Caco-2 (cell line): Measurements from ENCODE around the gene SCAF4. TPM values are rescaled to one million over a fixed set of nuclear protein-coding genes. Genes with fewer than 3 reads are reported as not detected.

ENCODE experiments used
- BruUV-seq: library from RNA; stranded (reverse); fragments of 400-500 nt; replicated peaks from 2 replicates; lab custom pipeline; 2021; lab: Mats Ljungman, UMichigan
- CTCF ChIA-PET: fragments of 300-600 bp; sonication (Branson Sonifier 250); formaldehyde crosslinking; loops from one replicate; lab custom pipeline; 2022; ENCODE audit warnings: antibody characterized with exemption; lab: Charles Lee
- POLR2A ChIA-PET: fragments of 300-600 bp; sonication (Branson Sonifier 250); formaldehyde crosslinking; loops from one replicate; lab custom pipeline; 2022; ENCODE audit warnings: antibody characterized with exemption; lab: Charles Lee
- DNase-seq, 2 experiments: peaks; one replicate each; pipeline versions ENCODE4 v3.0.0 to v3.0.0-alpha.2; 2020 to 2022
- H3K27me3 ChIP-seq: replicated peaks from 2 replicates; pipeline ENCODE4 v1.6.0; 2011; ENCODE audit warnings: low read length; ENCODE audit not compliant: control insufficient read depth, insufficient read depth
- H3K36me3 ChIP-seq: 2 replicates; pipeline ENCODE4 v1.5.1; 2011; ENCODE audit warnings: low read length; ENCODE audit not compliant: control insufficient read depth, insufficient read depth
- H3K4me1 ChIP-seq: fragments of 250-450 bp; sonication (Bioruptor Pico); 2 replicates; pipeline ENCODE4 v1.5.1; 2020; ENCODE audit warnings: mild to moderate bottlenecking
- H3K4me3 ChIP-seq: 2 replicates; pipeline ENCODE4 v1.5.1; 2011; ENCODE audit warnings: low read depth, mild to moderate bottlenecking, control low read depth, low read length
- H3K9me3 ChIP-seq: fragments of 250-450 bp; sonication (Bioruptor Pico); 2 replicates; pipeline ENCODE4 v1.5.1; 2020; ENCODE audit warnings: mild to moderate bottlenecking, moderate library complexity
- H3K27ac Mint-ChIP-seq: one replicate; pipeline ENCODE4 v1.8.0; 2022; ENCODE audit warnings: mixed read lengths; ENCODE audit not compliant: unreplicated experiment
- H3K27me3 Mint-ChIP-seq: one replicate; pipeline ENCODE4 v1.8.0; 2022; ENCODE audit warnings: mixed read lengths; ENCODE audit not compliant: insufficient read depth, unreplicated experiment
- H3K36me3 Mint-ChIP-seq: one replicate; pipeline ENCODE4 v1.8.0; 2022; ENCODE audit warnings: mild to moderate bottlenecking, mixed read lengths; ENCODE audit not compliant: insufficient read depth, unreplicated experiment
- H3K4me1 Mint-ChIP-seq: one replicate; pipeline ENCODE4 v1.8.0; 2022; ENCODE audit warnings: low read depth, mixed read lengths; ENCODE audit not compliant: unreplicated experiment
- H3K4me3 Mint-ChIP-seq: one replicate; pipeline ENCODE4 v1.8.0; 2022; ENCODE audit warnings: mild to moderate bottlenecking, moderate library complexity, mixed read lengths; ENCODE audit not compliant: unreplicated experiment
- H3K9me3 Mint-ChIP-seq: one replicate; pipeline ENCODE4 v1.8.0; 2022; ENCODE audit warnings: mixed read lengths; ENCODE audit not compliant: unreplicated experiment
- intact Hi-C: fragments of 100-400 bp; cut with micrococcal nuclease; formaldehyde crosslinking; loops from one replicate; pipeline ENCODE4 v1.10.0; 2022; ENCODE audit not compliant: unreplicated experiment
- total RNA-seq: library from RNA; stranded (reverse); gene quantifications from 2 replicates; pipeline ENCODE4 v1.2.3, GENCODE V29; 2022
- TF ChIP-seq, protein P1 (sequence below), 2 experiments: fragments of 200-600 bp in 1 of 2; IDR thresholded peaks; 1 replicate in 1 of 2; 2 replicates in 1 of 2; pipeline versions ENCODE4 v1.5.1 to v1.8.0; 2011 to 2022; ENCODE audit warnings: antibody characterized with exemption in 1 of 2, control low read depth in 1 of 2, inconsistent platforms in 1 of 2, low read depth in 1 of 2, low read length in 1 of 2, mild to moderate bottlenecking in 1 of 2, moderate library complexity in 1 of 2; ENCODE audit not compliant: insufficient read depth in 1 of 2, severe bottlenecking in 1 of 2, unreplicated experiment in 1 of 2

Gene SCAF4
- total RNA-seq, 1 experiment from 2014 or later, result 50.2 TPM

DNA sequence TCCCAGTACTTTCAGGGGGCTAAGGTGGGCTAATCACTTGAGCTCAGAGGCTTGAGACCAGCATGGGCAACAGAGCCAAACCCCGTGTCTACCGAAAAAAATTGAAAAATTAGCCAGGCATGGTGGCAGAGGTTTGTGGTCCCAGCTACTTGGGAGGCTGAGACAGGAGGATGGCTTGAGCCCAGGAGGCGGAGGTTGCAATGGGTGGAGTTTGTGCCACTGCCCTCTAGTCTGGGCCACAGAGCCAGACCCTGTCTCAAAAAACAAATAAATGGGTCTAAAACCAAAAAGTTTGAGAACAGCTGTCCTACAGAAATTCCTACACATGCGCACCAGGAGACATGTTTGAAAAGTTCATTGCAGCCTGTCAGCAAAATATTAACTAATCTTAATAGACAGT, 5.5 kb downstream of the SCAF4 start:
- Histone ChIP-seq H3K4me3 (no peak overlapping the region), H3K9me3 (no peaks in the 10 kb centered on the region), H3K4me1 (peaks cover 18% of the 10 kb centered on the region; the same call in 1 of the 2 replicates), H3K27me3 (no peaks in the 10 kb centered on the region), H3K36me3 (no peaks in the 10 kb centered on the region)
- intact Hi-C loops, result no loop called here
- Mint-ChIP-seq H3K27me3 (no peaks in the 10 kb centered on the region), H3K9me3 (no peaks in the 10 kb centered on the region), H3K27ac (no peak overlapping the region), H3K4me1 (peaks cover 8% of the 10 kb centered on the region), H3K4me3 (no peak overlapping the region), H3K36me3 (peaks cover 16% of the 10 kb centered on the region)
- TF ChIP-seq, protein P1, sequence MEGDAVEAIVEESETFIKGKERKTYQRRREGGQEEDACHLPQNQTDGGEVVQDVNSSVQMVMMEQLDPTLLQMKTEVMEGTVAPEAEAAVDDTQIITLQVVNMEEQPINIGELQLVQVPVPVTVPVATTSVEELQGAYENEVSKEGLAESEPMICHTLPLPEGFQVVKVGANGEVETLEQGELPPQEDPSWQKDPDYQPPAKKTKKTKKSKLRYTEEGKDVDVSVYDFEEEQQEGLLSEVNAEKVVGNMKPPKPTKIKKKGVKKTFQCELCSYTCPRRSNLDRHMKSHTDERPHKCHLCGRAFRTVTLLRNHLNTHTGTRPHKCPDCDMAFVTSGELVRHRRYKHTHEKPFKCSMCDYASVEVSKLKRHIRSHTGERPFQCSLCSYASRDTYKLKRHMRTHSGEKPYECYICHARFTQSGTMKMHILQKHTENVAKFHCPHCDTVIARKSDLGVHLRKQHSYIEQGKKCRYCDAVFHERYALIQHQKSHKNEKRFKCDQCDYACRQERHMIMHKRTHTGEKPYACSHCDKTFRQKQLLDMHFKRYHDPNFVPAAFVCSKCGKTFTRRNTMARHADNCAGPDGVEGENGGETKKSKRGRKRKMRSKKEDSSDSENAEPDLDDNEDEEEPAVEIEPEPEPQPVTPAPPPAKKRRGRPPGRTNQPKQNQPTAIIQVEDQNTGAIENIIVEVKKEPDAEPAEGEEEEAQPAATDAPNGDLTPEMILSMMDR (IDR thresholded peaks at IDR 0.05; ENCODE audit: insufficient read depth in 1 of 2, low read depth in 1 of 2, low read length in 1 of 2, severe bottlenecking in 1 of 2, unreplicated experiment in 1 of 2), result no peak
- no peak for DNase-seq
- CTCF ChIA-PET, result no interaction called here
- BruUV-seq, result no TSS peak
- POLR2A ChIA-PET, result no interaction called here

DNA sequence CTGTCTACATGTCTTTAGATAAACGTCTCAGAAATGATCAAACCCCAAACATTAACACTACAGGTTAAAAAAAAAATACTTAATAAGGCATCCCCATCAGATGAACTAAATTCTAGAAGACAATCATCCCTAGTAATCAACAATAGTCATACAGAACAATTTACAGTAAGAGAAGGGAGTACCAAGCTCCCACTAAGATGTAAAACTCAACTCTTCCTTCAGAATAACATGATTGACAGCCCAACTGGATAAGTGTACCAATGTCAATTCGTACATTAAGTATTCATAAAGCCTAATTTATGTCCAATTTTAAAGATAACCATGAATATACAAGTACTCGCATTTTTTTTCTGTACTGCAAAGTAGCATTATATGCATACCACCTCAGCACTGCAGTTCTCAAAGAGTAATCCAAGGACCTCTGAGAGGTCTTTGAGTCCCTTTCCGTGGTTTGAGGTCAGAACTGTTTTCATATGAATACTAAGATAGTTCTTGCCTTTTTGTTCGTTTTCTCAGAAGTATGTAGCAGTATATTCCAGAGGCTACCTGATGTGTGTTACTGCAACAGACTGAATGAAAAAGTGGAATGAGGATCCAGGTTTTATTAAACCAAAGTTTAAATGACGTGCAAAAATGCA, 6.6 kb downstream of the SCAF4 start:
- ChIA-PET POLR2A (no interaction called here), CTCF (no interaction called here)
- Mint-ChIP-seq H3K4me3 (no peak overlapping the region), H3K27ac (no peak overlapping the region), H3K36me3 (peaks cover 16% of the 10 kb centered on the region), H3K9me3 (no peaks in the 10 kb centered on the region), H3K27me3 (no peaks in the 10 kb centered on the region), H3K4me1 (peaks cover 18% of the 10 kb centered on the region)
- BruUV-seq, result no TSS peak
- Histone ChIP-seq H3K27me3 (no peaks in the 10 kb centered on the region), H3K36me3 (no peaks in the 10 kb centered on the region), H3K9me3 (no peaks in the 10 kb centered on the region), H3K4me1 (peaks cover 21% of the 10 kb centered on the region; the same call in 1 of the 2 replicates), H3K4me3 (no peak overlapping the region)
- TF ChIP-seq, protein P1 (IDR thresholded peaks at IDR 0.05; ENCODE audit: insufficient read depth in 1 of 2, low read depth in 1 of 2, low read length in 1 of 2, severe bottlenecking in 1 of 2, unreplicated experiment in 1 of 2), result no peak
- no peak for DNase-seq
- intact Hi-C loops, result no loop called here

DNA sequence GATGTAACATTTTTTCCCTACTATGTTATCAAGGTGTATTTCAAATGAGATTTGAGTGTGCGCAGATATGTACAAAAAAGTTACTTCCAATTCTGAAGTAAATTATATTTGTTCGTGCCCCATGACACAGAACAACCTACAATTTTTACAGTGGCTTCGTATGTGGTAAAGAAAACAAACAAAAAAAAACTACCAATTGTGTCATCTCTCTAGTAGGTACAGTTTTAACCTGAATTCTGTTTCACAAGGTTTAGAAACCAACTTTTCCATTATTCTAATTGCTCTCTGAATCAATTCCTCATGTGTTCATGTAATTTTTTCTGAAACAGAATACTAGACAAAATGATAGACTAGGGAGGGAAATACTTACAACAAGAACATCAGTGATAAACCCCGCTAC, 7.4 kb downstream of the SCAF4 start:
- Mint-ChIP-seq H3K27ac (no peak overlapping the region), H3K4me1 (peaks cover 19% of the 10 kb centered on the region), H3K27me3 (no peaks in the 10 kb centered on the region), H3K36me3 (peaks cover 20% of the 10 kb centered on the region), H3K4me3 (no peak overlapping the region), H3K9me3 (no peaks in the 10 kb centered on the region)
- H3K4me3 ChIP-seq, result no peak overlapping the region
- H3K27me3 ChIP-seq, result no peaks in the 10 kb centered on the region
- intact Hi-C loops, result no loop called here
- TF ChIP-seq, protein P1 (IDR thresholded peaks at IDR 0.05; ENCODE audit: insufficient read depth in 1 of 2, low read depth in 1 of 2, low read length in 1 of 2, severe bottlenecking in 1 of 2, unreplicated experiment in 1 of 2), result no peak
- BruUV-seq, result no TSS peak
- peaks cover 19% of the 10 kb centered on the region; the same call in 1 of the 2 replicates for H3K4me1 ChIP-seq
- no peak for DNase-seq
- no peaks in the 10 kb centered on the region for H3K36me3 ChIP-seq
- ChIA-PET POLR2A (no interaction called here), CTCF (no interaction called here)
- no peaks in the 10 kb centered on the region for H3K9me3 ChIP-seq
